GM18526 (cell line): ENCODE results near the gene NRG3.

Experiments used
- POLR2A ChIP-seq: IDR thresholded peaks from 3 replicates; pipeline ENCODE4 v1.6.1; 2011; ENCODE audit not compliant: insufficient read length; ENCODE audit errors: extremely low read depth

NRG3 gene

GRCh38 chr10:82191653-82192052 lies 316.7 kb downstream of the NRG3 start:
- no peak for TF ChIP-seq POLR2A

- TF ChIP-seq POLR2A = no peak
Observed at GRCh38 chr10:82192665-82193064, 317.7 kb downstream of the NRG3 start.

- no peak for TF ChIP-seq POLR2A
Observed at GRCh38 chr10:82194419-82194818, 319.4 kb downstream of the NRG3 start.

- no peak for TF ChIP-seq POLR2A
Observed at GRCh38 chr10:82206831-82207230, 331.8 kb downstream of the NRG3 start.

GRCh38 chr10:82208726-82209125 lies 333.7 kb downstream of the NRG3 start:
- no peak for TF ChIP-seq POLR2A

- TF ChIP-seq POLR2A = no peak
Observed at GRCh38 chr10:82210331-82210730, 335.3 kb downstream of the NRG3 start.

- TF ChIP-seq POLR2A = no peak
Observed at GRCh38 chr10:82211346-82211745, 336.4 kb downstream of the NRG3 start.

- TF ChIP-seq POLR2A = no peak
Observed at GRCh38 chr10:82212753-82213152, 337.8 kb downstream of the NRG3 start.

GRCh38 chr10:82213784-82214183 lies 338.8 kb downstream of the NRG3 start:
- TF ChIP-seq POLR2A = no peak

GRCh38 chr10:82221056-82221455 lies 346.1 kb downstream of the NRG3 start:
- TF ChIP-seq POLR2A = no peak

GRCh38 chr10:82221601-82222149 lies 346.7 kb downstream of the NRG3 start:
- TF ChIP-seq POLR2A = no peak

- TF ChIP-seq POLR2A = no peak
Observed at GRCh38 chr10:82228701-82229100, 353.7 kb downstream of the NRG3 start.

- TF ChIP-seq POLR2A = no peak
Observed at GRCh38 chr10:82234173-82234572, 359.2 kb downstream of the NRG3 start.

- TF ChIP-seq POLR2A = no peak
Observed at GRCh38 chr10:82236084-82236731, 361.2 kb downstream of the NRG3 start.

- TF ChIP-seq POLR2A = no peak
Observed at GRCh38 chr10:82238291-82238690, 363.3 kb downstream of the NRG3 start.

GRCh38 chr10:82240408-82240807 lies 365.4 kb downstream of the NRG3 start:
- TF ChIP-seq POLR2A = no peak

GRCh38 chr10:82242778-82243177 lies 367.8 kb downstream of the NRG3 start:
- no peak for TF ChIP-seq POLR2A
